Measurements from ENCODE around the gene DMAC2. TPM values are rescaled to one million over a fixed set of nuclear protein-coding genes. Genes with fewer than 3 reads are reported as not detected.

Gene DMAC2
- total RNA-seq, 1 donor from 2014 or later = 60.3 TPM

- H3K79me2 ChIP-seq (ENCODE audit: insufficient read depth, low read length) = no peaks in the 10 kb centered on the region
- H3K4me2 ChIP-seq (ENCODE audit: low read length) = no peak overlapping the region
- Mint-ChIP-seq H3K4me1 (ENCODE audit: low read depth, unreplicated experiment) (no peaks in the 10 kb centered on the region), H3K9me3 (ENCODE audit: unreplicated experiment) (no peaks in the 10 kb centered on the region), H3K27me3 (ENCODE audit: low read depth, unreplicated experiment) (peaks cover 36% of the 10 kb centered on the region), H3K4me3 (ENCODE audit: unreplicated experiment) (no peak overlapping the region), H3K36me3 (ENCODE audit: low read depth, unreplicated experiment) (no peaks in the 10 kb centered on the region), H3K27ac (ENCODE audit: unreplicated experiment) (no peak overlapping the region)
- H4K20me1 ChIP-seq (ENCODE audit: insufficient read depth, low read length) = no peaks in the 10 kb centered on the region
- H3K9me3 ChIP-seq (ENCODE audit: insufficient read depth, low read depth, low read length) = no peaks in the 10 kb centered on the region
- no peak overlapping the region for H3K27ac ChIP-seq (ENCODE audit: low read depth, low read length)
- H3K27me3 ChIP-seq (ENCODE audit: insufficient read depth, low read length) = peaks cover 4% of the 10 kb centered on the region
- no peak for TF ChIP-seq EZH2 (IDR thresholded peaks at IDR 0.05; ENCODE audit: insufficient read depth, low read length)
- TF ChIP-seq, protein P1, sequence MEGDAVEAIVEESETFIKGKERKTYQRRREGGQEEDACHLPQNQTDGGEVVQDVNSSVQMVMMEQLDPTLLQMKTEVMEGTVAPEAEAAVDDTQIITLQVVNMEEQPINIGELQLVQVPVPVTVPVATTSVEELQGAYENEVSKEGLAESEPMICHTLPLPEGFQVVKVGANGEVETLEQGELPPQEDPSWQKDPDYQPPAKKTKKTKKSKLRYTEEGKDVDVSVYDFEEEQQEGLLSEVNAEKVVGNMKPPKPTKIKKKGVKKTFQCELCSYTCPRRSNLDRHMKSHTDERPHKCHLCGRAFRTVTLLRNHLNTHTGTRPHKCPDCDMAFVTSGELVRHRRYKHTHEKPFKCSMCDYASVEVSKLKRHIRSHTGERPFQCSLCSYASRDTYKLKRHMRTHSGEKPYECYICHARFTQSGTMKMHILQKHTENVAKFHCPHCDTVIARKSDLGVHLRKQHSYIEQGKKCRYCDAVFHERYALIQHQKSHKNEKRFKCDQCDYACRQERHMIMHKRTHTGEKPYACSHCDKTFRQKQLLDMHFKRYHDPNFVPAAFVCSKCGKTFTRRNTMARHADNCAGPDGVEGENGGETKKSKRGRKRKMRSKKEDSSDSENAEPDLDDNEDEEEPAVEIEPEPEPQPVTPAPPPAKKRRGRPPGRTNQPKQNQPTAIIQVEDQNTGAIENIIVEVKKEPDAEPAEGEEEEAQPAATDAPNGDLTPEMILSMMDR (IDR thresholded peaks at IDR 0.05; ENCODE audit: insufficient read depth, low read depth, low read length) = no peak
- H3K4me1 ChIP-seq (ENCODE audit: insufficient read depth, low read length) = no peaks in the 10 kb centered on the region
- H2AFZ ChIP-seq (ENCODE audit: low read depth, low read length) = no peak overlapping the region
- no peak overlapping the region for H3K9ac ChIP-seq (ENCODE audit: low read length)
- no peak for DNase-seq (ENCODE audit: low read depth)
- FAIRE-seq = no peak
- no peak overlapping the region for H3K4me3 ChIP-seq (ENCODE audit: insufficient read depth, low read depth, low read length)
- H3K36me3 ChIP-seq (ENCODE audit: insufficient read depth, low read length) = no peaks in the 10 kb centered on the region
Observed at GRCh38 chr19:41445575-41445974, 5.9 kb upstream of the DMAC2 start.

DNA sequence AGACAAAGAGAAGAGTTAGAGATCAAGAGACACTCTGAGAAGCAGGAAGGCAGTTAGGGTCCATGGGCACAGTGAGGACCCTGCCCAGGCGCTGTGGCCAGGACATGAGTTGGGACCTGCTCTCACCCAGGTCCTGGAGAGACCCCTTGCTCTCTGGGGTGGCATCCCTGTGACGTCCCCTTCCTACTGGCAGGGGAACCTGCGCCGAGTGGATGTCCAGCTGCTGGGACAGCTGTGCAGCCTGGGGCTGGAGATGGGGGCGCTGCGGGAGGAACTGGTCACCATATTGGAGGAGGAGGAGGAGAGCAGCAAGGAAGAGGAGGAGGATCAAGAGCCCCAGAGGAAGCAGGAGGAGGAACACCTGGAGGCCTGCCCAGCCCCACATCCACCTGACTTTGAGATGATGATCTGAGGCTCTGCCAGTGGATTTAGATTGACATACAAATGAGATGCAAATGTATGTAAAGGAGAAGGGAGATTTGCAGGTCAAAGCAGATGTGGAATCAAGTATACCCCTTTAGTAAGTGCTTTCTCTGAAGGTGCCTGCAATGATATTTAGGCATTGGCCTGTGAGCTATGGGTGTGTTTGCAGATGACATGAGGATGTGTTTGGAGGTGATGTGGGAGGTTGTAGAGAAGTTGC, 4.2 kb upstream of the DMAC2 start:
- no peaks in the 10 kb centered on the region for H3K36me3 ChIP-seq (ENCODE audit: insufficient read depth, low read length)
- H3K9ac ChIP-seq (ENCODE audit: low read length) = no peak overlapping the region
- H2AFZ ChIP-seq (ENCODE audit: low read depth, low read length) = no peak overlapping the region
- peaks cover 2% of the 10 kb centered on the region for H3K27me3 ChIP-seq (ENCODE audit: insufficient read depth, low read length)
- Mint-ChIP-seq H3K4me3 (ENCODE audit: unreplicated experiment) (no peak overlapping the region), H3K4me1 (ENCODE audit: low read depth, unreplicated experiment) (no peaks in the 10 kb centered on the region), H3K27ac (ENCODE audit: unreplicated experiment) (no peak overlapping the region), H3K27me3 (ENCODE audit: low read depth, unreplicated experiment) (peaks cover 27% of the 10 kb centered on the region), H3K36me3 (ENCODE audit: low read depth, unreplicated experiment) (no peaks in the 10 kb centered on the region), H3K9me3 (ENCODE audit: unreplicated experiment) (no peaks in the 10 kb centered on the region)
- H3K4me2 ChIP-seq (ENCODE audit: low read length) = no peak overlapping the region
- peaks cover under 1% of the 10 kb centered on the region for H3K79me2 ChIP-seq (ENCODE audit: insufficient read depth, low read length)
- TF ChIP-seq, protein P1 (IDR thresholded peaks at IDR 0.05; ENCODE audit: insufficient read depth, low read depth, low read length) = no peak
- TF ChIP-seq EZH2 (IDR thresholded peaks at IDR 0.05; ENCODE audit: insufficient read depth, low read length) = no peak
- H4K20me1 ChIP-seq (ENCODE audit: insufficient read depth, low read length) = no peaks in the 10 kb centered on the region
- FAIRE-seq = no peak
- no peaks in the 10 kb centered on the region for H3K9me3 ChIP-seq (ENCODE audit: insufficient read depth, low read depth, low read length)
- H3K4me1 ChIP-seq (ENCODE audit: insufficient read depth, low read length) = peaks cover 3% of the 10 kb centered on the region
- no peak overlapping the region for H3K4me3 ChIP-seq (ENCODE audit: insufficient read depth, low read depth, low read length)
- DNase-seq (ENCODE audit: low read depth) = no peak
- H3K27ac ChIP-seq (ENCODE audit: low read depth, low read length) = no peak overlapping the region
